Osteocyte (in vitro differentiated cells): ENCODE results near the gene CHD9NB. TPM values are rescaled to one million over a fixed set of nuclear protein-coding genes. Genes with fewer than 3 reads are reported as not detected.
A peak's percentile ranks its signal among the peaks of the same experiment; 100 is the strongest.

ENCODE experiments used
- DNase-seq: peaks from one replicate; pipeline ENCODE4 v3.0.0; 2021; ENCODE audit warnings: mixed read lengths; ENCODE audit not compliant: unreplicated experiment; ENCODE audit errors: extremely low spot score
- H3K27ac Mint-ChIP-seq: one replicate; pipeline ENCODE4 v1.8.0; 2021; ENCODE audit warnings: mild to moderate bottlenecking, mixed read lengths; ENCODE audit not compliant: unreplicated experiment
- H3K27me3 Mint-ChIP-seq: one replicate; pipeline ENCODE4 v1.8.0; 2021; ENCODE audit warnings: mixed read lengths; ENCODE audit not compliant: unreplicated experiment
- H3K36me3 Mint-ChIP-seq: one replicate; pipeline ENCODE4 v1.8.0; 2021; ENCODE audit warnings: mixed read lengths; ENCODE audit not compliant: unreplicated experiment
- H3K4me1 Mint-ChIP-seq: one replicate; pipeline ENCODE4 v1.8.0; 2021; ENCODE audit warnings: mixed read lengths; ENCODE audit not compliant: unreplicated experiment
- H3K4me3 Mint-ChIP-seq: one replicate; pipeline ENCODE4 v1.8.0; 2021; ENCODE audit warnings: mild to moderate bottlenecking, moderate library complexity, mixed read lengths; ENCODE audit not compliant: unreplicated experiment
- H3K9me3 Mint-ChIP-seq: one replicate; pipeline ENCODE4 v1.8.0; 2021; ENCODE audit warnings: mixed read lengths; ENCODE audit not compliant: unreplicated experiment
- CTCF ChIP-seq: fragments of 200-600 bp; sonication (generic); IDR thresholded peaks from 2 replicates; pipeline ENCODE4 v1.5.0; 2021; ENCODE audit warnings: antibody characterized with exemption, mild to moderate bottlenecking, moderate library complexity
- total RNA-seq: library from RNA; stranded (reverse); gene quantifications from 2 replicates; pipeline ENCODE4 v1.2.1, GENCODE V29; 2021

Gene CHD9NB
- total RNA-seq, 1 donor from 2014 or later: 4.8 TPM

GRCh38 chr16:53024045-53024444 lies 28.7 kb downstream of the CHD9NB start:
- H3K27ac Mint-ChIP-seq: no peak overlapping the region
- no peak overlapping the region for H3K4me3 Mint-ChIP-seq
- no peaks in the 10 kb centered on the region for H3K27me3 Mint-ChIP-seq
- H3K36me3 Mint-ChIP-seq: no peaks in the 10 kb centered on the region
- H3K4me1 Mint-ChIP-seq: no peaks in the 10 kb centered on the region
- no peak for TF ChIP-seq CTCF
- H3K9me3 Mint-ChIP-seq: no peaks in the 10 kb centered on the region
- no peak for DNase-seq

GRCh38 chr16:53022374-53022773 lies 30.3 kb downstream of the CHD9NB start:
- no peak for DNase-seq

GRCh38 chr16:53018834-53019416 lies 33.8 kb downstream of the CHD9NB start:
- Mint-ChIP-seq H3K9me3 (no peaks in the 10 kb centered on the region), H3K27ac (no peak overlapping the region), H3K4me1 (no peaks in the 10 kb centered on the region), H3K36me3 (no peaks in the 10 kb centered on the region), H3K27me3 (peaks cover 10% of the 10 kb centered on the region), H3K4me3 (no peak overlapping the region)
- no peak for DNase-seq
- no peak for TF ChIP-seq CTCF

More at GRCh38 chr16:53022374-53022773, 30.3 kb downstream of the CHD9NB start:
- Mint-ChIP-seq H3K9me3 (no peaks in the 10 kb centered on the region), H3K36me3 (no peaks in the 10 kb centered on the region), H3K4me1 (no peaks in the 10 kb centered on the region), H3K4me3 (no peak overlapping the region), H3K27ac (no peak overlapping the region), H3K27me3 (no peaks in the 10 kb centered on the region)
- TF ChIP-seq CTCF: peak; percentile 80

GRCh38 chr16:53014287-53014686 lies 38.4 kb downstream of the CHD9NB start:
- Mint-ChIP-seq H3K9me3 (no peaks in the 10 kb centered on the region), H3K4me3 (no peak overlapping the region), H3K27me3 (peaks cover 23% of the 10 kb centered on the region), H3K36me3 (no peaks in the 10 kb centered on the region), H3K4me1 (no peaks in the 10 kb centered on the region), H3K27ac (no peak overlapping the region)
- no peak for DNase-seq
- TF ChIP-seq CTCF: no peak

DNA sequence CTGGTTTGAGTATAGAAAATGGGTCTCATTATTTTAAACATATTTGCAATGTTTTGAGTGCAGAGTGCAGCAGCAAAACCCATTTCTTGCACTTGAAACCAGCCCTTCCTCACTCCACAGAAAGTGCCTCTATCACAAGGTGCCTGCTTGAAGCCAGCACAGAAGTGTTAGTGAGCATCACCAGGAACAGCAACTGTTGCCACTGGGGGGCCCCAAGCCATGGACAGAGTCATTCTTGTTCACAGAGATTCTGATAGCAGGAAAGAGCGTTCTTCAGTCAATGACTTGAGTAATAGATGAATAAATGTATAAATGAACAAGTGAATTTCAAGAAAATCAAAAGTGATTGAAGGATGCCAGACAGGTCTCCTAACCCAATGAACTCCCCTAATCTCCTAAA lies 45.6 kb downstream of the CHD9NB start:
- TF ChIP-seq CTCF: no peak

More for the DNA sequence above, 45.6 kb downstream of the CHD9NB start:
- H3K4me3 Mint-ChIP-seq: no peak overlapping the region
- H3K27ac Mint-ChIP-seq: no peak overlapping the region
- peaks cover 4% of the 10 kb centered on the region for H3K9me3 Mint-ChIP-seq
- DNase-seq: no peak
- no peaks in the 10 kb centered on the region for H3K36me3 Mint-ChIP-seq
- peaks cover 40% of the 10 kb centered on the region for H3K27me3 Mint-ChIP-seq
- no peaks in the 10 kb centered on the region for H3K4me1 Mint-ChIP-seq
